COLO668 (cell line): ENCODE measurements around the gene DOK6.
"Not testable (repeated sequence)": the region's sequence is repeated elsewhere in the genome, so short reads cannot be mapped to it uniquely, and the experiment has no call there.

Experiments
- DNase-seq: peaks from one replicate; lab custom pipeline; 2025; ENCODE audit not compliant: unreplicated experiment; lab: John Stamatoyannopoulos, UW

DOK6 gene

GRCh38 chr18:69400253-69400975 lies at the start of gene DOK6:
Gene DOK6, plus strand, starts transcription at chr18:69400888.
- DNase-seq = peak; percentile 92

GRCh38 chr18:69353023-69353422 lies 47.7 kb upstream of the DOK6 start:
- DNase-seq = no peak

- no peak for DNase-seq
Observed at GRCh38 chr18:69357590-69357989, 43.1 kb upstream of the DOK6 start.

GRCh38 chr18:69358212-69358895 lies 42.3 kb upstream of the DOK6 start:
- no peak for DNase-seq

GRCh38 chr18:69359768-69360167 lies 40.9 kb upstream of the DOK6 start:
- DNase-seq = not testable (repeated sequence)

- no peak for DNase-seq
Observed at GRCh38 chr18:69364930-69365329, 35.8 kb upstream of the DOK6 start.

- DNase-seq = no peak
Observed at GRCh38 chr18:69365658-69366057, 35.0 kb upstream of the DOK6 start.

GRCh38 chr18:69367104-69367503 lies 33.6 kb upstream of the DOK6 start:
- no peak for DNase-seq

GRCh38 chr18:69371729-69372128 lies 29.0 kb upstream of the DOK6 start:
- no peak for DNase-seq

GRCh38 chr18:69380324-69380723 lies 20.4 kb upstream of the DOK6 start:
- no peak for DNase-seq

- DNase-seq = no peak
Observed at GRCh38 chr18:69383186-69383585, 17.5 kb upstream of the DOK6 start.

- no peak for DNase-seq
Observed at GRCh38 chr18:69387186-69387585, 13.5 kb upstream of the DOK6 start.

- DNase-seq = no peak
Observed at GRCh38 chr18:69388222-69388621, 12.5 kb upstream of the DOK6 start.

- peak; percentile 16 for DNase-seq
Observed at GRCh38 chr18:69397096-69397495, 3.6 kb upstream of the DOK6 start.

GRCh38 chr18:69399253-69399652 lies 1.4 kb upstream of the DOK6 start:
- no peak for DNase-seq

- peak; percentile 89 for DNase-seq
Observed at GRCh38 chr18:69400976-69401225, 213 bp downstream of the DOK6 start.

- DNase-seq = peak; percentile 65
Observed at GRCh38 chr18:69401226-69401971, 711 bp downstream of the DOK6 start.

- DNase-seq = no peak
Observed at GRCh38 chr18:69401972-69402532, 1.4 kb downstream of the DOK6 start.

GRCh38 chr18:69402533-69402989 lies 1.9 kb downstream of the DOK6 start:
- DNase-seq = peak; percentile 56

GRCh38 chr18:69408522-69408921 lies 7.8 kb downstream of the DOK6 start:
- no peak for DNase-seq

- DNase-seq = no peak
Observed at GRCh38 chr18:69411199-69411598, 10.5 kb downstream of the DOK6 start.

GRCh38 chr18:69414184-69414583 lies 13.5 kb downstream of the DOK6 start:
- no peak for DNase-seq
